Measurements from ENCODE around the gene RERE.

RERE gene

GRCh38 chr1:8370905-8371315 is 446.5 kb downstream of the RERE start:
- no peak for DNase-seq (ENCODE audit: extremely low spot score)
- TF ChIP-seq ARNT (IDR thresholded peaks at IDR 0.05): no peak
- no peak for TF ChIP-seq FOXM1 (IDR thresholded peaks at IDR 0.05; ENCODE audit: borderline replicate concordance)
- no peak for TF ChIP-seq NFRKB (IDR thresholded peaks at IDR 0.05)
- TF ChIP-seq SP1 (IDR thresholded peaks at IDR 0.05): no peak
- no peak for TF ChIP-seq FOXA1 (IDR thresholded peaks at IDR 0.05)
- TF ChIP-seq BHLHE40 (IDR thresholded peaks at IDR 0.05; ENCODE audit: borderline replicate concordance): no peak
- no peak for TF ChIP-seq LEF1 (IDR thresholded peaks at IDR 0.05; ENCODE audit: borderline replicate concordance)
- no peak for TF ChIP-seq ZNF384 (IDR thresholded peaks at IDR 0.05)
- TF ChIP-seq L3MBTL2 (conservative IDR thresholded peaks at IDR 0.05): no peak
- no peak for TF ChIP-seq SUZ12 (IDR thresholded peaks at IDR 0.05)
- ChIA-PET POLR2A (no interaction called here), CTCF (interaction anchor here (0.6 to 0.9 kb wide), 3 partner anchors 39 to 68 kb away, joined by 3 to 6 read pairs (median 4); no protein-coding TSS in a partner anchor)

- TF ChIP-seq PKNOX1 (IDR thresholded peaks at IDR 0.05): peak; percentile 76
- TF ChIP-seq LEF1 (IDR thresholded peaks at IDR 0.05; ENCODE audit: borderline replicate concordance): no peak
- TF ChIP-seq TARDBP (IDR thresholded peaks at IDR 0.05): no peak
- no peak for TF ChIP-seq SP1 (IDR thresholded peaks at IDR 0.05)
- no peak for TF ChIP-seq ARNT (IDR thresholded peaks at IDR 0.05)
- TF ChIP-seq FOXA1 (IDR thresholded peaks at IDR 0.05): no peak
- ChIA-PET POLR2A (no interaction called here), CTCF (interaction anchor here (0.6 to 0.9 kb wide), 3 partner anchors 39 to 69 kb away, joined by 3 to 6 read pairs (median 4); no protein-coding TSS in a partner anchor)
- no peak for DNase-seq (ENCODE audit: extremely low spot score)
These were observed 447.2 kb downstream of the RERE start for GRCh38 chr1:8370046-8370881.

GRCh38 chr1:8368956-8369639 is 448.3 kb downstream of the RERE start:
- no peak for DNase-seq (ENCODE audit: extremely low spot score)
- CTCF ChIA-PET: interaction anchor here (1.8 kb wide), 1 partner anchor 40 kb away, joined by 3 read pairs; no protein-coding TSS in a partner anchor
- POLR2A ChIA-PET: interaction anchor here (0.6 kb wide), 1 partner anchor 167 kb away, joined by 3 read pairs; no protein-coding TSS in a partner anchor
- TF ChIP-seq ELF4 (IDR thresholded peaks at IDR 0.05) (no peak), FOXK2 (IDR thresholded peaks at IDR 0.05) (no peak), ARNT (IDR thresholded peaks at IDR 0.05) (no peak), HDGF (IDR thresholded peaks at IDR 0.05; ENCODE audit: borderline replicate concordance) (no peak), LEF1 (IDR thresholded peaks at IDR 0.05; ENCODE audit: borderline replicate concordance) (no peak), TARDBP (IDR thresholded peaks at IDR 0.05) (no peak), NFRKB (IDR thresholded peaks at IDR 0.05) (no peak)

GRCh38 chr1:8367571-8368194 is 449.8 kb downstream of the RERE start:
- CTCF ChIA-PET: interaction anchor here (0.6 to 1.8 kb wide), 4 partner anchors 19 to 96 kb away, joined by 3 to 6 read pairs (median 4); no protein-coding TSS in a partner anchor
- no peak for DNase-seq (ENCODE audit: extremely low spot score)
- POLR2A ChIA-PET: no interaction called here
- TF ChIP-seq LEF1 (IDR thresholded peaks at IDR 0.05; ENCODE audit: borderline replicate concordance) (no peak), FOXM1 (IDR thresholded peaks at IDR 0.05; ENCODE audit: borderline replicate concordance) (no peak), ZNF384 (IDR thresholded peaks at IDR 0.05) (no peak), L3MBTL2 (conservative IDR thresholded peaks at IDR 0.05) (no peak), SP1 (IDR thresholded peaks at IDR 0.05) (no peak), ELF4 (IDR thresholded peaks at IDR 0.05) (no peak), NFRKB (IDR thresholded peaks at IDR 0.05) (no peak), PKNOX1 (IDR thresholded peaks at IDR 0.05) (no peak), SUZ12 (IDR thresholded peaks at IDR 0.05) (no peak), HDGF (IDR thresholded peaks at IDR 0.05; ENCODE audit: borderline replicate concordance) (no peak), ARNT (IDR thresholded peaks at IDR 0.05) (no peak), FOXK2 (IDR thresholded peaks at IDR 0.05) (no peak), FOXA1 (IDR thresholded peaks at IDR 0.05) (no peak), CTBP1 (IDR thresholded peaks at IDR 0.05; ENCODE audit: borderline replicate concordance) (no peak), TARDBP (IDR thresholded peaks at IDR 0.05) (no peak), BHLHE40 (IDR thresholded peaks at IDR 0.05; ENCODE audit: borderline replicate concordance) (no peak)

GRCh38 chr1:8365661-8366362 is 451.6 kb downstream of the RERE start:
- TF ChIP-seq ZNF384 (IDR thresholded peaks at IDR 0.05) (no peak), FOXM1 (IDR thresholded peaks at IDR 0.05; ENCODE audit: borderline replicate concordance) (no peak), ELF4 (IDR thresholded peaks at IDR 0.05) (no peak), NFRKB (IDR thresholded peaks at IDR 0.05) (no peak), PKNOX1 (IDR thresholded peaks at IDR 0.05) (no peak)
- ChIA-PET POLR2A (no interaction called here), CTCF (no interaction called here)
- no peak for DNase-seq (ENCODE audit: extremely low spot score)
